ENCODE data around the gene JPT1.
A peak's percentile ranks its signal among the peaks of the same experiment; 100 is the strongest.

The JPT1 gene

GRCh38 chr17:75105126-75106080 is 48.9 kb downstream of the JPT1 start (continued):
- TF ChIP-seq KLF16 (tag by site-specific recombination; IDR thresholded peaks at IDR 0.05) (peak; percentile 26; the same call in 1 of the 2 replicates), ZNF664 (tag by site-specific recombination; IDR thresholded peaks at IDR 0.05) (peak; percentile 71), ZNF658 (tag by site-specific recombination; IDR thresholded peaks at IDR 0.05) (no peak), PRDM2 (tag by site-specific recombination; IDR thresholded peaks at IDR 0.05; ENCODE audit: borderline replicate concordance) (no peak), ZFP3 (tag by site-specific recombination; IDR thresholded peaks at IDR 0.05; ENCODE audit: low read depth) (peak; percentile 16; the same call in 1 of the 2 replicates), YY1 (tag by site-specific recombination; IDR thresholded peaks at IDR 0.05) (no peak), ZXDB (tag by site-specific recombination; IDR thresholded peaks at IDR 0.05) (peak; percentile 90), ZNF280D (tag by site-specific recombination; IDR thresholded peaks at IDR 0.05) (no peak), SP3 (tag by site-specific recombination; IDR thresholded peaks at IDR 0.05) (peak; percentile 31; the same call in 1 of the 2 replicates), ZNF621 (tag by site-specific recombination; IDR thresholded peaks at IDR 0.05) (no peak), WT1 (tag by site-specific recombination; IDR thresholded peaks at IDR 0.05) (peak; percentile 72), KLF10 (tag by site-specific recombination; IDR thresholded peaks at IDR 0.05) (peak; percentile 81), ZBTB8A (tag by site-specific recombination; IDR thresholded peaks at IDR 0.05) (peak; percentile 91), ZNF677 (tag by site-specific recombination; IDR thresholded peaks at IDR 0.05) (no peak), ZNF10 (tag by site-specific recombination; IDR thresholded peaks at IDR 0.05) (peak; percentile 99), SCRT2 (tag by site-specific recombination; IDR thresholded peaks at IDR 0.05) (peak; percentile 94), ZNF488 (tag by site-specific recombination; IDR thresholded peaks at IDR 0.05) (peak; percentile 94), ZNF341 (tag by site-specific recombination; IDR thresholded peaks at IDR 0.05; ENCODE audit: low read depth) (peak; percentile 45), ZNF366 (tag by site-specific recombination; conservative IDR thresholded peaks at IDR 0.05) (0 out of 2 replicates have a peak, but pooled peaks have one; percentile 14), SCRT1 (tag by site-specific recombination; IDR thresholded peaks at IDR 0.05; ENCODE audit: borderline replicate concordance) (peak; percentile 98), PRDM6 (tag by site-specific recombination; IDR thresholded peaks at IDR 0.05) (peak; percentile 95; the same call in 1 of the 2 replicates), ZNF140 (tag by site-specific recombination; IDR thresholded peaks at IDR 0.05) (no peak), ZNF404 (tag by site-specific recombination; IDR thresholded peaks at IDR 0.05) (no peak), ZBTB21 (tag by site-specific recombination; IDR thresholded peaks at IDR 0.05) (0 out of 2 replicates have a peak, but pooled peaks have one; percentile 50), ZNF2 (tag by site-specific recombination; IDR thresholded peaks at IDR 0.05) (peak; percentile 89), BCL11B (tag by site-specific recombination; IDR thresholded peaks at IDR 0.05; ENCODE audit: low read depth) (no peak; the same call in 1 of the 2 replicates), ZNF610 (tag by site-specific recombination; IDR thresholded peaks at IDR 0.05; ENCODE audit: borderline replicate concordance) (peak; percentile 80), SP7 (tag by site-specific recombination; IDR thresholded peaks at IDR 0.05) (peak; percentile 83), ZNF558 (tag by site-specific recombination; IDR thresholded peaks at IDR 0.05) (peak; percentile 30; the same call in 1 of the 2 replicates)

Data from HEK293 (cell line).